Measurements from ENCODE around the gene RB1. TPM values are rescaled to one million over a fixed set of nuclear protein-coding genes. Genes with fewer than 3 reads are reported as not detected.

Gene RB1
- total RNA-seq, 1 experiment from 2014 or later, result 57.1 TPM

DNA sequence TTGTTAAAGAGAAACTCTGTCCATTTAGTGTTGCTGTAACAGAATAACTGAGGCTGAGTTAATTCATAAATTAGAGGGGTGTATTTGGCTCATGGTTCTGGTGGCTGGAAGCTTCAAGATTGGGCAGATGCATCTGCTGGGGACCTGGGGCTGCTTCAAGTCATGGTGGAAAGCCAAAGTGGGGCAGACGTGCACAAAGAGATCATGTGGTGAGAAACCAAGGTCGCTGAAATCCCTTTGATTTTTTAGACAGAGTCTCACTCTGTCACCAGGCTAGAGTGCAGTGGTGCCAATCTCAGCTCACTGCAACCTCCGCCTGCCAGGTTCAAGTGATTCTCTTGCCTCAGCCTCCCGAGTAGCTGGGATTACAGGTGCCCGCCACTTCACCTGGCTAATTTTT, 183.3 kb downstream of the RB1 start:
- H3K9me3 ChIP-seq (ENCODE audit: low read depth, low read length, poor library complexity, severe bottlenecking), result no peaks in the 10 kb centered on the region
- no peaks in the 10 kb centered on the region for H3K36me3 ChIP-seq (ENCODE audit: insufficient read depth, low read length, poor library complexity, severe bottlenecking)
- POLR2A ChIA-PET (ENCODE audit: low non-redundant PET), result no interaction called here
- no TSS peak for BruUV-seq (replicated peaks)
- H3K4me3 ChIP-seq (ENCODE audit: low read depth, low read length, poor library complexity, severe bottlenecking), result no peak overlapping the region
- H3K27me3 ChIP-seq (replicated peaks; ENCODE audit: insufficient read depth, low read depth, low read length, poor library complexity), result no peaks in the 10 kb centered on the region
- CTCF ChIA-PET, result no interaction called here
- TF ChIP-seq EZH2 (IDR thresholded peaks at IDR 0.05; ENCODE audit: borderline replicate concordance, low read depth, low read length, poor library complexity, severe bottlenecking), result no peak
- TF ChIP-seq, protein P1, sequence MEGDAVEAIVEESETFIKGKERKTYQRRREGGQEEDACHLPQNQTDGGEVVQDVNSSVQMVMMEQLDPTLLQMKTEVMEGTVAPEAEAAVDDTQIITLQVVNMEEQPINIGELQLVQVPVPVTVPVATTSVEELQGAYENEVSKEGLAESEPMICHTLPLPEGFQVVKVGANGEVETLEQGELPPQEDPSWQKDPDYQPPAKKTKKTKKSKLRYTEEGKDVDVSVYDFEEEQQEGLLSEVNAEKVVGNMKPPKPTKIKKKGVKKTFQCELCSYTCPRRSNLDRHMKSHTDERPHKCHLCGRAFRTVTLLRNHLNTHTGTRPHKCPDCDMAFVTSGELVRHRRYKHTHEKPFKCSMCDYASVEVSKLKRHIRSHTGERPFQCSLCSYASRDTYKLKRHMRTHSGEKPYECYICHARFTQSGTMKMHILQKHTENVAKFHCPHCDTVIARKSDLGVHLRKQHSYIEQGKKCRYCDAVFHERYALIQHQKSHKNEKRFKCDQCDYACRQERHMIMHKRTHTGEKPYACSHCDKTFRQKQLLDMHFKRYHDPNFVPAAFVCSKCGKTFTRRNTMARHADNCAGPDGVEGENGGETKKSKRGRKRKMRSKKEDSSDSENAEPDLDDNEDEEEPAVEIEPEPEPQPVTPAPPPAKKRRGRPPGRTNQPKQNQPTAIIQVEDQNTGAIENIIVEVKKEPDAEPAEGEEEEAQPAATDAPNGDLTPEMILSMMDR (conservative IDR thresholded peaks at IDR 0.05; ENCODE audit: low read depth, low read length), result no peak
- no peak overlapping the region for H3K27ac ChIP-seq (ENCODE audit: low read depth, low read length, poor library complexity, severe bottlenecking)
- intact Hi-C loops (cut with micrococcal nuclease; ENCODE audit: unreplicated experiment), result no loop called here
- H3K4me1 ChIP-seq (ENCODE audit: insufficient read depth, low read length, poor library complexity, severe bottlenecking), result peaks cover under 1% of the 10 kb centered on the region
- no peak for DNase-seq (ENCODE audit: low spot score)

- Histone ChIP-seq H3K27ac (ENCODE audit: low read depth, low read length, poor library complexity, severe bottlenecking) (no peak overlapping the region), H3K36me3 (ENCODE audit: insufficient read depth, low read length, poor library complexity, severe bottlenecking) (no peaks in the 10 kb centered on the region), H3K4me1 (ENCODE audit: insufficient read depth, low read length, poor library complexity, severe bottlenecking) (peaks cover 5% of the 10 kb centered on the region), H3K9me3 (ENCODE audit: low read depth, low read length, poor library complexity, severe bottlenecking) (no peaks in the 10 kb centered on the region), H3K4me3 (ENCODE audit: low read depth, low read length, poor library complexity, severe bottlenecking) (no peak overlapping the region), H3K27me3 (replicated peaks; ENCODE audit: insufficient read depth, low read depth, low read length, poor library complexity) (no peaks in the 10 kb centered on the region)
- no TSS peak for BruUV-seq (replicated peaks)
- POLR2A ChIA-PET (ENCODE audit: low non-redundant PET), result no interaction called here
- no peak for DNase-seq (ENCODE audit: low spot score)
- TF ChIP-seq EZH2 (IDR thresholded peaks at IDR 0.05; ENCODE audit: borderline replicate concordance, low read depth, low read length, poor library complexity, severe bottlenecking), result no peak
- TF ChIP-seq, protein P1 (conservative IDR thresholded peaks at IDR 0.05; ENCODE audit: low read depth, low read length), result no peak
- CTCF ChIA-PET, result no interaction called here
- intact Hi-C loops (cut with micrococcal nuclease; ENCODE audit: unreplicated experiment), result no loop called here
Observed at GRCh38 chr13:48487968-48488367, 184.4 kb downstream of the RB1 start.

DNA sequence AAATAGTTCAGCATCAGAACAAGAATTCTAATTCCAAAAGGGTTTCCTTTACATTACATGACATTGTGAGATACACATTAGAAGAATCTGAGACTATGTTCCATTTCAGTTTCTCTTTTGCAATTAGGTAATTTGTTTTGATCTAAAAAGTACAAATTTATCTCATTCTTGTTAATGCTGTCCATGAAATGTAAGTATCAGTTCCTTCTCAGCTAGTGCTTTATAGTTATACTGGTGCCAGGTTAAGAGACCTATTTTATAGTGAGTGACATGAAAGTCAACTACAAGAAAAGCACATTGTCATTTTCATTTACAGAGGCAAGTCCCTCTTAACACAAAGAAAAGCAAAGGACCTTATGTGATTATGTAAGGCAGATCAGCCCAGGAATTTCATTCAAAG, 185.4 kb downstream of the RB1 start:
- H3K4me1 ChIP-seq (ENCODE audit: insufficient read depth, low read length, poor library complexity, severe bottlenecking), result peaks cover 16% of the 10 kb centered on the region
- no peak for DNase-seq (ENCODE audit: low spot score)
- no peaks in the 10 kb centered on the region for H3K27me3 ChIP-seq (replicated peaks; ENCODE audit: insufficient read depth, low read depth, low read length, poor library complexity)
- intact Hi-C loops (cut with micrococcal nuclease; ENCODE audit: unreplicated experiment), result no loop called here
- H3K27ac ChIP-seq (ENCODE audit: low read depth, low read length, poor library complexity, severe bottlenecking), result no peak overlapping the region
- BruUV-seq (replicated peaks), result no TSS peak
- POLR2A ChIA-PET (ENCODE audit: low non-redundant PET), result no interaction called here
- H3K9me3 ChIP-seq (ENCODE audit: low read depth, low read length, poor library complexity, severe bottlenecking), result no peaks in the 10 kb centered on the region
- CTCF ChIA-PET, result no interaction called here
- TF ChIP-seq, protein P1 (conservative IDR thresholded peaks at IDR 0.05; ENCODE audit: low read depth, low read length), result no peak
- no peak for TF ChIP-seq EZH2 (IDR thresholded peaks at IDR 0.05; ENCODE audit: borderline replicate concordance, low read depth, low read length, poor library complexity, severe bottlenecking)
- no peaks in the 10 kb centered on the region for H3K36me3 ChIP-seq (ENCODE audit: insufficient read depth, low read length, poor library complexity, severe bottlenecking)
- no peak overlapping the region for H3K4me3 ChIP-seq (ENCODE audit: low read depth, low read length, poor library complexity, severe bottlenecking)

Data from A673 (cell line).